KOPT-K1 (cell line): ENCODE results near the gene NFATC2.
A peak's percentile ranks its signal among the peaks of the same experiment; 100 is the strongest.

Experiments
- H3K27ac ChIP-seq: fragments of 200-600 bp; sonication (generic); 2 replicates; pipeline ENCODE4 v1.5.1; 2016; ENCODE audit warnings: antibody characterized with exemption, mild to moderate bottlenecking, low read depth, low read length; ENCODE audit not compliant: poor library complexity, severe bottlenecking
- H3K36me3 ChIP-seq: fragments of 200-600 bp; sonication (generic); 2 replicates; pipeline ENCODE4 v1.5.1; 2017; ENCODE audit warnings: antibody characterized with exemption, mild to moderate bottlenecking, low read length, moderate library complexity; ENCODE audit not compliant: insufficient read depth
- H3K9me3 ChIP-seq: fragments of 200-600 bp; sonication (generic); 2 replicates; pipeline ENCODE4 v1.5.1; 2017; ENCODE audit warnings: antibody characterized with exemption, low read length, mild to moderate bottlenecking; ENCODE audit not compliant: insufficient read depth, poor library complexity, severe bottlenecking

NFATC2 gene

GRCh38 chr20:51505566-51505965 is 37.0 kb downstream of the NFATC2 start:
- H3K36me3 ChIP-seq: peaks cover 40% of the 10 kb centered on the region
- no peaks in the 10 kb centered on the region for H3K9me3 ChIP-seq
- H3K27ac ChIP-seq: no peak overlapping the region

GRCh38 chr20:51503376-51503775 is 39.1 kb downstream of the NFATC2 start:
- peaks cover 25% of the 10 kb centered on the region; the same call in 1 of the 2 replicates for H3K36me3 ChIP-seq
- H3K9me3 ChIP-seq: no peaks in the 10 kb centered on the region
- H3K27ac ChIP-seq: no peak overlapping the region

- H3K27ac ChIP-seq: no peak overlapping the region
- H3K9me3 ChIP-seq: no peaks in the 10 kb centered on the region
- H3K36me3 ChIP-seq: peaks cover 5% of the 10 kb centered on the region; the same call in 1 of the 2 replicates
These were observed 41.6 kb downstream of the NFATC2 start for GRCh38 chr20:51500936-51501335.

GRCh38 chr20:51500311-51500710 is 42.2 kb downstream of the NFATC2 start:
- Histone ChIP-seq H3K9me3 (no peaks in the 10 kb centered on the region), H3K27ac (no peak overlapping the region), H3K36me3 (no peaks in the 10 kb centered on the region)

- Histone ChIP-seq H3K36me3 (no peaks in the 10 kb centered on the region), H3K27ac (peak overlapping the region; percentile 60), H3K9me3 (no peaks in the 10 kb centered on the region)
These were observed 43.6 kb downstream of the NFATC2 start for GRCh38 chr20:51498765-51499540.

- Histone ChIP-seq H3K9me3 (no peaks in the 10 kb centered on the region), H3K27ac (peak overlapping the region; percentile 60)
These were observed 44.7 kb downstream of the NFATC2 start for GRCh38 chr20:51497542-51498467.

GRCh38 chr20:51496964-51497363 is 45.6 kb downstream of the NFATC2 start:
- H3K9me3 ChIP-seq: no peaks in the 10 kb centered on the region
- peak overlapping the region; percentile 60 for H3K27ac ChIP-seq
- peaks cover 6% of the 10 kb centered on the region; the same call in 1 of the 2 replicates for H3K36me3 ChIP-seq

More at GRCh38 chr20:51497542-51498467, 44.7 kb downstream of the NFATC2 start:
- H3K36me3 ChIP-seq: peaks cover 6% of the 10 kb centered on the region; the same call in 1 of the 2 replicates

- Histone ChIP-seq H3K36me3 (peaks cover 6% of the 10 kb centered on the region; the same call in 1 of the 2 replicates), H3K27ac (no peak overlapping the region), H3K9me3 (no peaks in the 10 kb centered on the region)
These were observed 46.5 kb downstream of the NFATC2 start for GRCh38 chr20:51495921-51496545.

GRCh38 chr20:51495291-51495690 is 47.2 kb downstream of the NFATC2 start:
- no peak overlapping the region for H3K27ac ChIP-seq
- peaks cover 6% of the 10 kb centered on the region; the same call in 1 of the 2 replicates for H3K36me3 ChIP-seq

GRCh38 chr20:51494241-51495110 is 48.0 kb downstream of the NFATC2 start:
- peak overlapping the region; percentile 12 for H3K27ac ChIP-seq
- no peaks in the 10 kb centered on the region for H3K9me3 ChIP-seq
- peaks cover 6% of the 10 kb centered on the region; the same call in 1 of the 2 replicates for H3K36me3 ChIP-seq

More at GRCh38 chr20:51495291-51495690, 47.2 kb downstream of the NFATC2 start:
- H3K9me3 ChIP-seq: no peaks in the 10 kb centered on the region

- peaks cover 7% of the 10 kb centered on the region; the same call in 1 of the 2 replicates for H3K36me3 ChIP-seq
These were observed 49.1 kb downstream of the NFATC2 start for GRCh38 chr20:51493346-51493791.

GRCh38 chr20:51492167-51493092 is 50.1 kb downstream of the NFATC2 start:
- Histone ChIP-seq H3K36me3 (peaks cover 17% of the 10 kb centered on the region; the same call in 1 of the 2 replicates), H3K27ac (no peak overlapping the region), H3K9me3 (no peaks in the 10 kb centered on the region)

More at GRCh38 chr20:51493346-51493791, 49.1 kb downstream of the NFATC2 start:
- no peak overlapping the region for H3K27ac ChIP-seq
- no peaks in the 10 kb centered on the region for H3K9me3 ChIP-seq

GRCh38 chr20:51491393-51491792 is 51.1 kb downstream of the NFATC2 start:
- Histone ChIP-seq H3K27ac (no peak overlapping the region), H3K9me3 (no peaks in the 10 kb centered on the region), H3K36me3 (peaks cover 26% of the 10 kb centered on the region; the same call in 1 of the 2 replicates)
